NCI-H2171 treated with DMSO at 0.1 percent for 48 hours (cell line): ENCODE measurements around the gene CHRM2.

Experiments
- DNase-seq: peaks from one replicate; lab custom pipeline; 2025; lab: John Stamatoyannopoulos, UW

CHRM2 gene

DNA sequence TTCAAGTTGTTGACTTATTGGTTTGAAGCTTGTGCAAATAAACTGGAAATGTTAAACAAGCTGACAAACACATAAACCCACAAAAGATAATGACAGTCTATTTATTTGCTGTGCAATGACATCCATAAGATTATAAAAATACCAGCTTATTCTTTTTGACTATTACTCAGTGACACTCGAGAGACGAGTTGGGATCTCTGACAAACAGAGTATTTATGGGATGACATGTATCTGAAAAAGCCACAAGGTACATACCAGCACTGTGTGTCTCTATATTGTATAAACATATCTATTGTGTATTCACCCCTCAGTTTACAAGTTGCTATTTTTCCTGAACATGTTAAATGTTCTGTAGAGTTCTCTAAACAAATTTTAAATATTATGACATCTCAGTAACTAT is 88.9 kb downstream of the CHRM2 start:
- DNase-seq: no peak

GRCh38 chr7:136958016-136958415 is 89.6 kb downstream of the CHRM2 start:
- no peak for DNase-seq

- DNase-seq: no peak
Measured at GRCh38 chr7:136964347-136964746, 95.9 kb downstream of the CHRM2 start.

DNA sequence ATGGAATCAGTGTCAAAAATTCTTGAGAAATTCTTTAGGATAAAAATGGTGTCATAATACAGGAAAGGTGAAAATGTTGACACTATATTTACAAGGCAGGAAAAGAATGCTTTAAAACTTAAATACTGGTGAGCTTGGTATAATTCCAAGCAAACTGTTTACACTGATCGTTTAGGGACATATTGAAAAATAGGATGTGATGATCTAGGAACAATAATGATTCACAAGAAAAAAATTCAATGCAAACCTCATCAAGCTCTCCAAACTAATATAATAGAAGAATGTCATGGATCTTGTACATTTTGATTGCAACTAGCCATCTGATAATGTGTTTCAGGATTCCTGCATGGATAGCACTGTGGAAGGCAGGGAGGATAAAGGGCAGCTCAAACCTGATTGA is 98.4 kb downstream of the CHRM2 start:
- no peak for DNase-seq

GRCh38 chr7:136969761-136970160 is 101.3 kb downstream of the CHRM2 start:
- no peak for DNase-seq

- DNase-seq: no peak
Measured at GRCh38 chr7:136971776-136972175, 103.3 kb downstream of the CHRM2 start.

DNA sequence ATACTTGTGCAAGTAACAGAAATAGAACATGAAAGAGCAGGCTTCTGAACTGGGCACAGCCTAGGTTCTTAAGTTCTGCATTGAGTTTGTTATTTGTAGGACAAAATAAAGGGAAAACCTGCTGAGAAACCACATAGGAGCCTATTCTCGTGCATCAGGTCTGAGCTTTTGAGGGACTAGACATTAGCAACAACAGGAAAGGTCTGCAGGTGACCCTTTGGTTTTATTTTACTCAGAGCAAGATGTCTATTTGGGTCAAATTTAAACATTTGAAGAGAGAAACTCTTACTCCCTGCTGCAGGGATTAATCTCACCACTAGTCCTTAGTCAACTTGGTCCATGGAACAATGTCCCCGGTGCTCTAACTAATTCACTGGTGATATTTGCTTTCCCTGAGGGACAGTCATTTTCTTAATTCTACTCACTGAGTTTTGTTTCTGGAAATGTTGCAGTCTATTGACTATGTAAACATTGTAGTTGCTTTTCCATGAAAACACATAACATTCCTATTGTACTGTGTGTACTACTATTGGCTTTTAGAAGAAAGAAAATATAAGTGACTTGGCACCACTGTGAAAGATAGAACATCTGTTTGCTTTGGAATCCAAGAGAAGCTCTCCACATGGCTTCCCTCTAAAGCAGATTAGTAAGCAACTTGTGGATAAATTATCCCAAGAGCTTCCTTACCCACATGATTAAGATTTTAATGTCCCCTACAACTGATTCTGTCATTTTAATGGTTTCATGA is 108.2 kb downstream of the CHRM2 start:
- DNase-seq: no peak

- DNase-seq: no peak
Measured at GRCh38 chr7:136993377-136993776, 124.9 kb downstream of the CHRM2 start.

- DNase-seq: no peak
Measured at GRCh38 chr7:136997735-136998134, 129.3 kb downstream of the CHRM2 start.

DNA sequence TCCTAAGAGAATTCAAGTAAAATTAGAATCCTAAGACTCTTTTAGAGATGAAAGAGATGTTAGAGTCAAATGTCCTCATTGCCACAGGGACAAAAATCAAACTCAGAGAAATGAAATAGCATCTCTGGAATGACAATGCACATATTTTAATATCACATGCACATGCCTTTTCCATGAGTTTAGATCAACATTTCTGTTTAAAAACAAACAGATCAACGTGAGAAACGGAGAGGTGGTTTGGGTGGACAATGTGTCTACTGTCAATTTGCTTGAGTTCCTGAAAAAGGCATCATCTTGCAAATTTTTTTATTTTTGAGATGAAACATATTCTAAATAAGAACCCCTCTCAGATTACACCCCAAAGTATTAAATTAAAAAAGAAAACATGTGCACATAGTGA is 130.0 kb downstream of the CHRM2 start:
- DNase-seq: no peak

GRCh38 chr7:137000621-137001020 is 132.2 kb downstream of the CHRM2 start:
- DNase-seq: no peak

DNA sequence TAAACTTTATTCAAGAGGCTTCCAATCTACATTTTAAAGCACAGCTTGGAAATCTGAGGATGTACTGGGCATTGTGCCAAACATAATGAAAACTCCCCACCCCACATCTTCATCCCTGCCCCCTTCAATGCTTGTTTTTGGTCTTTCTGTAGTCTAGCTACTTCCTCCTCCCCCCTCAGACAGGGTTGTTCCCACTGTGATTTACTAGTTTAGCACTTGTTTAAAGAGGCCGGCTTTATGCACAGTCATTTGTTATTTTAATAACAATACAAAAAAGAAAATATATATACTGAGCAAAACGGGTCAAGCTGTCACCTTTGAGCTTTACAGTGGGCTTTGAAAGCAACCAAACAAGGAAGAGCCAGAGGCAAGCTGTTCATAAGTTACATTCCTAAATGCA is 132.6 kb downstream of the CHRM2 start:
- DNase-seq: peak; percentile 25

DNA sequence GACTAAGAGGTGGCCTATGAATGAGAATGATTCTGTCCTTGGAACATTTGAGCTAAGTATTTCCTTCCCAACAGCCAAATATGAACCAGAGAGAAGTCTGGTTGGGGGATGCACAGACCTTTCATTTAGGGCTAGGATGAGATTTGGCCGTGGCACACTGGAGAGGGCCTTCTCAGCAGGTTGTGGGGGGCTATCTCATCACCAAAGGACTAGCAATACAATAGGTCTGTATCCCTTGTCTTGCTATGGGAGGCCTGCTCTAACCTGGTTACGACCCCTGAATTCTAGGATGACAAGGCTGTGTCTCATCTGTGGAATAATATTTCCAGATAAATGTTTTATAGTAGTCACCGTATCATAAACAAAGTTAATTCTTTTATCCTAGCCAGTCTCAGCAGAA is 133.0 kb downstream of the CHRM2 start:
- no peak for DNase-seq

- no peak for DNase-seq
Measured at GRCh38 chr7:137003086-137003485, 134.6 kb downstream of the CHRM2 start.

DNA sequence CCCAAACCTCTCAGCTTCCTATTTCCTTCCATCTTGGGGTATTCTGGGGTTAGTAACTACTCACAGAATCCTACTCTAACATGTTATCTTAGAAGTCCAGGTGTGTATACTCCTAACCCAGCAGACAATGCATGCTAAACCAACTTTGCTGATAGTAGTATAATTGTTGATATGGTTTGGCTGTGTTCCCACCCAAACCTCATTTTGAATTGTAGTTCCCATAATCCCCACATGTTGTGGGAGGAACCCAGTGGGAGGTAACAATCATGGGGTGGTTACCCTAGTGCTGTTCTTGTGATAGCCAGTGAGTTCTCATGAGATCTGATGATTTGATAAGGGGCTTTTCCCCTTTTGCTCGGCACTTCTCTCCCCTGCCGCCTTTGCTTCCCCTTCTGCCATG is 135.1 kb downstream of the CHRM2 start:
- no peak for DNase-seq

- DNase-seq: no peak
Measured at GRCh38 chr7:137005873-137006272, 137.4 kb downstream of the CHRM2 start.

- no peak for DNase-seq
Measured at GRCh38 chr7:137006293-137006692, 137.8 kb downstream of the CHRM2 start.

DNA sequence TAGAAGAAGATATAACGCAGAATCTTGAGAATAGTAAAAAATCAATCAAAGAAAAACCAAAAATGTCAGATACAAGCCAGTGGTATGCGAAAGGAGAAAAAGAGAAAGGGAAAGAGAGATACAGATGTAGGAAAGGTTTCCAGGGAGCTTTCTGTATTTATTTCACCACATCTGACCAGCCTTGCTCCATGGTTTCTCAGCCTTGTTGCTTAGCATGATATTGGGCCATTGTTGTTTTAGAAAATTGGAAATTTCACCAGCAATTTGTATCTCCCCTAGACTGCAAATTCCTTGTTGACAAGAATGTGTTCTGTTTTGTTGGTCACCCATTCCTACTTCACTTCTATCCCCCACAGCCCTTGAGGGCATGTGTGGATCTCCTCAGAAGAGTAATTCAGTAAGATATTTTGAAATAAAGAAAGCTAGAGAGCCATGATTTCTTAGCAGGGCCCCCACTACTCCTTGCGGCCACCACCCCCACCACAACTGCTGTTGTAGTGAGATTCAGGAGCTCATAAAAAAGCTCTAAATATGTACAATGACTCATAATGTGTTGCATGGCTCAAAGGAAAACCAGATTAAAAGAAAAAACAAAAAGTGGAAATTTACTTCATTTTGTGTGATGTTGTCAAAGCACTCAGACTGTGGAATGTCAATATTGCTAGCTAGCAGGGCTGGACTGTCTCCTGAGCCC is 138.7 kb downstream of the CHRM2 start:
- DNase-seq: no peak

GRCh38 chr7:137009404-137009803 is 141.0 kb downstream of the CHRM2 start:
- no peak for DNase-seq

DNA sequence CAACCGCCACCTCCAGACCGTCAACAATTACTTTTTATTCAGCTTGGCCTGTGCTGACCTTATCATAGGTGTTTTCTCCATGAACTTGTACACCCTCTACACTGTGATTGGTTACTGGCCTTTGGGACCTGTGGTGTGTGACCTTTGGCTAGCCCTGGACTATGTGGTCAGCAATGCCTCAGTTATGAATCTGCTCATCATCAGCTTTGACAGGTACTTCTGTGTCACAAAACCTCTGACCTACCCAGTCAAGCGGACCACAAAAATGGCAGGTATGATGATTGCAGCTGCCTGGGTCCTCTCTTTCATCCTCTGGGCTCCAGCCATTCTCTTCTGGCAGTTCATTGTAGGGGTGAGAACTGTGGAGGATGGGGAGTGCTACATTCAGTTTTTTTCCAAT is 146.6 kb downstream of the CHRM2 start:
- DNase-seq: no peak

DNA sequence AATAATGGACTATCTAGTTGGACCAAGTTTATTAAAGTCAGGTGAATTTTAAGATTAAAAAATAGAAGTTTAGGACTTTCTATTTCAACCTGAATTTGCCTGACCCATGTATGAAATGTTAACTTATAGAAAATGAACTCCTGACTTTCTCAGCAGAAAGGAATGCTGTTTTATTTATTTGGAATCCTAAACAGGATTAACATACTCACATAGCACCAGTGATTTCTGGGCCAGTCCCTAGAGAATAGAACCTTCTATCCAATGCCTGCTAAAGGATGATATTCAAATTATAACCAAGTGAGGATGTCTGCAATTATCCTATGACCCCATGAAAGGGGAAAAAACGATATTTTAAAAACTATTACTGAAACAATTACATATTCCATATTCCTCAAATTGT is 148.8 kb downstream of the CHRM2 start:
- DNase-seq: no peak

DNA sequence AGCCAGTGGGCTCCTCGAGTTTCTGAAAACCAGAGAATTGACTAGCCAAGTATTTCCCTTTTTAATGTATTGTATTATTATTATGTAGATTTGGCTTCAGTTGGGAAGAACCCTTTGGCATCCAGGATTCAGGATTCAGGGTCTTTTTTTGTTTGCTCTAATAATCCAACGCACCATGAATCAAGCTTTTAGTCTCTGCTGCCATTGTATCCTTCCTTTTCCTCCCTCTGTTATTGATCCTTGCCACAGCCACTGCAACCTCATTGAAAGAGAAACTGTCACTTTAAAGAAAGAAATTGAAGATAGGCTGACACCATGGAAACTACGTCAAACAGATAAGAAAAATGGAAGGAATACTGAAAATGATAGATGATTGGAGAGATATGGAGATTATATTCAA is 150.0 kb downstream of the CHRM2 start:
- no peak for DNase-seq

DNA sequence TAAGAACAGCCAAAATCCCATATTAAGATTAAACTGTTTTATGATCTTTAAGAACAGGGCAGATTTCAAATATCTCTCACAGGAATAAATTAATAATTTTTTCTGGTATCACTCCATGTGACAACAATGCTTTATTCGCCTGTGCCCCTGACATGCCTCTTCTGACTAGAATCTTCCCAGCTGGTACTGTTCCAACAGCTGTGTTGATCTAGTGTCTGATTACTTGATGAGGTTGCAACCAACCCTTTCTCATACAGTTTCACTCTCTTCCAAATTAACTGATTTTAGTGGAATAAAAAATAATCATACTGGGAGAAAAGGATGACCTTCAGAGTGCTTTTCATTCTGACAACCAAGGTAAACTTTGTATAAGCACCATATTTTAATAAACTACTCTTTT is 151.9 kb downstream of the CHRM2 start:
- DNase-seq: peak; percentile 32
